ENCODE data around the gene SLC25A34. TPM values are rescaled to one million over a fixed set of nuclear protein-coding genes. Genes with fewer than 3 reads are reported as not detected.

The SLC25A34 gene
- total RNA-seq, 1 experiment from 2014 or later = not detected

GRCh38 chr1:15771836-15772515 is 35.9 kb downstream of the SLC25A34 start:
- no peaks in the 10 kb centered on the region for H3K9me3 ChIP-seq
- no peaks in the 10 kb centered on the region for H3K27me3 ChIP-seq
- H3K4me3 ChIP-seq = no peak overlapping the region
- DNase-seq = no peak
- H3K36me3 ChIP-seq = no peaks in the 10 kb centered on the region; the same call in 1 of the 2 replicates

- no peak for DNase-seq
- H3K9me3 ChIP-seq = no peaks in the 10 kb centered on the region
- no peaks in the 10 kb centered on the region for H3K27me3 ChIP-seq
- no peak overlapping the region for H3K4me3 ChIP-seq
- no peaks in the 10 kb centered on the region; the same call in none of the 2 replicates for H3K36me3 ChIP-seq
Measured at GRCh38 chr1:15775706-15776105, 39.6 kb downstream of the SLC25A34 start.

- DNase-seq = no peak
- no peaks in the 10 kb centered on the region for H3K27me3 ChIP-seq
- no peaks in the 10 kb centered on the region for H3K9me3 ChIP-seq
- H3K4me3 ChIP-seq = no peak overlapping the region
- H3K36me3 ChIP-seq = no peaks in the 10 kb centered on the region; the same call in none of the 2 replicates
Measured at GRCh38 chr1:15777909-15778707, 42.0 kb downstream of the SLC25A34 start.

DNA sequence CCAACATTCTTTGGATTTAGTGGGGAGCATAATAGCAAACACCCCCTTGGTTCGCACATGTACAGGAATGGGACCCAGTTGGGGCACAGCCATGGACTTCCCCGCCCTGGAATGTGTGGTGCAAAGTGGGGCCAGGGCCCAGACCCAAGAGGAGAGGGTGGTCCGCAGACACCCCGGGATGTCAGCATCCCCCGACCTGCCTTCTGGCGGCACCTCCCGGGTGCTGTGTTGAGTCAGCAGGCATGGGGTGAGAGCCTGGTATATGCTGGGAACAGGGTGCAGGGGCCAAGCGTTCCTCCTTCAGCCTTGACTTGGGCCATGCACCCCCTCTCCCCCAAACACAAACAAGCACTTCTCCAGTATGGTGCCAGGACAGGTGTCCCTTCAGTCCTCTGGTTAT is 49.6 kb downstream of the SLC25A34 start:
- H3K4me3 ChIP-seq = no peak overlapping the region
- H3K36me3 ChIP-seq = no peaks in the 10 kb centered on the region
- no peak for DNase-seq
- no peaks in the 10 kb centered on the region for H3K9me3 ChIP-seq
- H3K27me3 ChIP-seq = no peaks in the 10 kb centered on the region

- Histone ChIP-seq H3K4me3 (no peak overlapping the region), H3K27me3 (no peaks in the 10 kb centered on the region), H3K9me3 (no peaks in the 10 kb centered on the region), H3K36me3 (no peaks in the 10 kb centered on the region)
- peak; percentile 91 for DNase-seq
Measured at GRCh38 chr1:15786581-15786980, 50.5 kb downstream of the SLC25A34 start.

GRCh38 chr1:15788624-15789301 is 52.7 kb downstream of the SLC25A34 start:
- no peaks in the 10 kb centered on the region for H3K36me3 ChIP-seq
- H3K27me3 ChIP-seq = no peaks in the 10 kb centered on the region
- no peaks in the 10 kb centered on the region for H3K9me3 ChIP-seq
- peak; percentile 74 for DNase-seq
- no peak overlapping the region for H3K4me3 ChIP-seq

Other genes with a start within 250 kb of the SLC25A34 start
- gene CASP9, start 212.0 kb upstream of the SLC25A34 start, total RNA-seq (2014; rRNA removed; shearing (Covaris generic); ENCODE audit: low replicate concordance) = 5.3 and 8.8 TPM in 2 replicates
- 3.5 and 3.6 TPM in 2 replicates for gene DNAJC16, start 209.4 kb upstream of the SLC25A34 start, total RNA-seq (2014; rRNA removed; shearing (Covaris generic); ENCODE audit: low replicate concordance)
- 0.84 and 1.1 TPM in 2 replicates for gene AGMAT, start 151.2 kb upstream of the SLC25A34 start, total RNA-seq (2014; rRNA removed; shearing (Covaris generic); ENCODE audit: low replicate concordance)
- 1.8 and 7.6 TPM in 2 replicates for gene DDI2, start 118.8 kb upstream of the SLC25A34 start, total RNA-seq (2014; rRNA removed; shearing (Covaris generic); ENCODE audit: low replicate concordance)
- 22.8 and 32.6 TPM in 2 replicates for gene PLEKHM2, start 51.9 kb upstream of the SLC25A34 start, total RNA-seq (2014; rRNA removed; shearing (Covaris generic); ENCODE audit: low replicate concordance)
- gene TMEM82, start 6.2 kb downstream of the SLC25A34 start, total RNA-seq (2014; rRNA removed; shearing (Covaris generic); ENCODE audit: low replicate concordance) = not detected in 2 replicates
- gene FBLIM1, start 22.5 kb downstream of the SLC25A34 start, total RNA-seq (2014; rRNA removed; shearing (Covaris generic); ENCODE audit: low replicate concordance) = 17.5 and 23.1 TPM in 2 replicates
- 4.7 and 6.2 TPM in 2 replicates for gene UQCRHL, start 71.4 kb downstream of the SLC25A34 start, total RNA-seq (2014; rRNA removed; shearing (Covaris generic); ENCODE audit: low replicate concordance)
- gene SPEN, start 111.4 kb downstream of the SLC25A34 start, total RNA-seq (2014; rRNA removed; shearing (Covaris generic); ENCODE audit: low replicate concordance) = 3.3 and 4.8 TPM in 2 replicates
- 25.7 and 29.1 TPM in 2 replicates for gene ZBTB17, start 239.8 kb downstream of the SLC25A34 start, total RNA-seq (2014; rRNA removed; shearing (Covaris generic); ENCODE audit: low replicate concordance)